ENCODE measurements around the gene P2RY14. TPM values are rescaled to one million over a fixed set of nuclear protein-coding genes. Genes with fewer than 3 reads are reported as not detected.

The P2RY14 gene
- total and polyA plus RNA-seq, 2 experiments from 2014 or later: 0.12 to 1.4 TPM

- Histone ChIP-seq H3K27me3 (no peaks in the 10 kb centered on the region), H3K27ac (no peak overlapping the region), H3K9me3 (ENCODE audit: low read depth) (no peaks in the 10 kb centered on the region), H3K4me3 (no peak overlapping the region), H3K36me3 (no peaks in the 10 kb centered on the region), H3K4me1 (ENCODE audit: low read depth) (no peaks in the 10 kb centered on the region)
- DNase-seq (ENCODE audit: low read depth in 1 of 2, low spot score in 1 of 2): no peak
- TF ChIP-seq CTCF (IDR thresholded peaks at IDR 0.05; ENCODE audit: low read depth, low read length): no peak
Measured at GRCh38 chr3:151197228-151197627, 81.1 kb downstream of the P2RY14 start.

GRCh38 chr3:151196434-151196833 lies 81.9 kb downstream of the P2RY14 start:
- no peak for DNase-seq (ENCODE audit: low read depth in 1 of 2, low spot score in 1 of 2)
- TF ChIP-seq CTCF (IDR thresholded peaks at IDR 0.05; ENCODE audit: low read depth, low read length): no peak
- no peak overlapping the region for H3K27ac ChIP-seq

GRCh38 chr3:151195826-151196225 lies 82.5 kb downstream of the P2RY14 start:
- H3K36me3 ChIP-seq: no peaks in the 10 kb centered on the region
- H3K27me3 ChIP-seq: no peaks in the 10 kb centered on the region
- no peak for TF ChIP-seq CTCF (IDR thresholded peaks at IDR 0.05; ENCODE audit: low read depth, low read length)
- H3K4me3 ChIP-seq: no peak overlapping the region
- no peak overlapping the region for H3K27ac ChIP-seq
- H3K9me3 ChIP-seq (ENCODE audit: low read depth): no peaks in the 10 kb centered on the region
- no peak for DNase-seq (ENCODE audit: low read depth in 1 of 2, low spot score in 1 of 2)
- no peaks in the 10 kb centered on the region for H3K4me1 ChIP-seq (ENCODE audit: low read depth)

More at GRCh38 chr3:151196434-151196833, 81.9 kb downstream of the P2RY14 start:
- no peaks in the 10 kb centered on the region for H3K9me3 ChIP-seq (ENCODE audit: low read depth)
- no peaks in the 10 kb centered on the region for H3K36me3 ChIP-seq
- no peaks in the 10 kb centered on the region for H3K27me3 ChIP-seq
- no peak overlapping the region for H3K4me3 ChIP-seq
- no peaks in the 10 kb centered on the region for H3K4me1 ChIP-seq (ENCODE audit: low read depth)

GRCh38 chr3:151192545-151192944 lies 85.8 kb downstream of the P2RY14 start:
- no peak for TF ChIP-seq CTCF (IDR thresholded peaks at IDR 0.05; ENCODE audit: low read depth, low read length)
- Histone ChIP-seq H3K9me3 (ENCODE audit: low read depth) (no peaks in the 10 kb centered on the region), H3K27ac (no peak overlapping the region), H3K27me3 (no peaks in the 10 kb centered on the region), H3K4me3 (no peak overlapping the region), H3K4me1 (ENCODE audit: low read depth) (no peaks in the 10 kb centered on the region), H3K36me3 (no peaks in the 10 kb centered on the region)
- DNase-seq (ENCODE audit: low read depth in 1 of 2, low spot score in 1 of 2): no peak

GRCh38 chr3:151191095-151191494 lies 87.2 kb downstream of the P2RY14 start:
- Histone ChIP-seq H3K9me3 (ENCODE audit: low read depth) (no peaks in the 10 kb centered on the region), H3K4me3 (no peak overlapping the region), H3K27ac (no peak overlapping the region), H3K27me3 (no peaks in the 10 kb centered on the region), H3K36me3 (no peaks in the 10 kb centered on the region), H3K4me1 (ENCODE audit: low read depth) (no peaks in the 10 kb centered on the region)
- no peak for TF ChIP-seq CTCF (IDR thresholded peaks at IDR 0.05; ENCODE audit: low read depth, low read length)
- DNase-seq (ENCODE audit: low read depth in 1 of 2, low spot score in 1 of 2): no peak

GRCh38 chr3:151183265-151183671 lies 95.1 kb downstream of the P2RY14 start:
- no peaks in the 10 kb centered on the region for H3K27me3 ChIP-seq
- H3K27ac ChIP-seq: no peak overlapping the region
- no peak for TF ChIP-seq CTCF (IDR thresholded peaks at IDR 0.05; ENCODE audit: low read depth, low read length)
- no peaks in the 10 kb centered on the region for H3K36me3 ChIP-seq
- H3K9me3 ChIP-seq (ENCODE audit: low read depth): no peaks in the 10 kb centered on the region
- H3K4me1 ChIP-seq (ENCODE audit: low read depth): peaks cover 17% of the 10 kb centered on the region
- H3K4me3 ChIP-seq: no peak overlapping the region
- no peak for DNase-seq (ENCODE audit: low read depth in 1 of 2, low spot score in 1 of 2)
